Gastroesophageal sphincter (tissue), 4 donors: ENCODE measurements around the gene FOSL2. TPM values are rescaled to one million over a fixed set of nuclear protein-coding genes. Genes with fewer than 3 reads are reported as not detected.

Experiments
- ATAC-seq: fragments of 150-250 bp; one replicate; pipeline ENCODE4 v1.9.1; 2016; ENCODE audit warnings: mild to moderate bottlenecking, moderate library complexity
- H3K27ac ChIP-seq, 4 donors: fragments of 200-600 bp; sonication (generic) in 3 of 4; 1 replicate in 3 of 4; 2 replicates in 1 of 4; pipeline ENCODE4 v1.5.1; 2016 to 2019
- H3K27me3 ChIP-seq: fragments of 200-600 bp; sonication (generic); one replicate; pipeline ENCODE4 v1.5.1; 2019
- H3K36me3 ChIP-seq, 2 donors: fragments of 200-600 bp; sonication (generic); one replicate each; pipeline ENCODE4 v1.5.1; 2019; ENCODE audit warnings: control low read depth in 1 of 2
- H3K4me1 ChIP-seq, 3 donors: fragments of 200-600 bp; sonication (generic); 1 replicate in 2 of 3; 2 replicates in 1 of 3; pipeline ENCODE4 v1.5.1; 2016 to 2019; ENCODE audit warnings: control low read depth in 2 of 3
- H3K4me3 ChIP-seq, 2 donors: fragments of 200-600 bp; sonication (generic); one replicate each; pipeline ENCODE4 v1.5.1; 2019; ENCODE audit warnings: mild to moderate bottlenecking in 1 of 2, moderate library complexity in 1 of 2
- H3K9me3 ChIP-seq, 3 donors: fragments of 200-600 bp; sonication (generic); one replicate each; pipeline ENCODE4 v1.5.1; 2017 to 2019; ENCODE audit warnings: control low read depth in 2 of 3
- EP300 ChIP-seq: sonication (generic); formaldehyde crosslinking; IDR thresholded peaks from one replicate; pipeline ENCODE4 v1.6.1; 2017; ENCODE audit warnings: antibody characterized with exemption, mild to moderate bottlenecking
- POLR2A ChIP-seq, 2 donors: fragments of 450-650 bp; IDR thresholded peaks; one replicate each; pipeline ENCODE4 v1.6.1; 2017; ENCODE audit warnings: antibody characterized with exemption in 2 of 2, mild to moderate bottlenecking in 2 of 2, moderate library complexity in 1 of 2
- POLR2AphosphoS5 ChIP-seq: sonication (generic); formaldehyde crosslinking; IDR thresholded peaks from one replicate; pipeline ENCODE4 v1.6.1; 2017; ENCODE audit warnings: antibody characterized with exemption
- WGBS, 2 donors: methylation state at CpG; one replicate each; pipeline ENCODE4 v1.1.5; 2018; ENCODE audit warnings: low coverage in 1 of 2; 5-methylcytosine and 5-hydroxymethylcytosine counted together
- total RNA-seq, 4 donors: library from RNA; depleted of rRNA; stranded (reverse); fragments of >200 nt; gene quantifications; one replicate each; pipeline ENCODE4 v1.1.0, GENCODE V29; 2016
- TF ChIP-seq, protein P1 (sequence below), 4 experiments: fragments of 200-600 bp in 2 of 4; fragments of 450-650 bp in 2 of 4; sonication (generic) in 1 of 4; IDR thresholded peaks; one replicate each; pipeline ENCODE4 v1.5.1; 2017 to 2019; ENCODE audit warnings: antibody characterized with exemption in 4 of 4, mild to moderate bottlenecking in 2 of 4, moderate library complexity in 2 of 4

The FOSL2 gene
- total RNA-seq, 4 donors from 2014 or later: 75.3 to 152 (median 132) TPM

DNA sequence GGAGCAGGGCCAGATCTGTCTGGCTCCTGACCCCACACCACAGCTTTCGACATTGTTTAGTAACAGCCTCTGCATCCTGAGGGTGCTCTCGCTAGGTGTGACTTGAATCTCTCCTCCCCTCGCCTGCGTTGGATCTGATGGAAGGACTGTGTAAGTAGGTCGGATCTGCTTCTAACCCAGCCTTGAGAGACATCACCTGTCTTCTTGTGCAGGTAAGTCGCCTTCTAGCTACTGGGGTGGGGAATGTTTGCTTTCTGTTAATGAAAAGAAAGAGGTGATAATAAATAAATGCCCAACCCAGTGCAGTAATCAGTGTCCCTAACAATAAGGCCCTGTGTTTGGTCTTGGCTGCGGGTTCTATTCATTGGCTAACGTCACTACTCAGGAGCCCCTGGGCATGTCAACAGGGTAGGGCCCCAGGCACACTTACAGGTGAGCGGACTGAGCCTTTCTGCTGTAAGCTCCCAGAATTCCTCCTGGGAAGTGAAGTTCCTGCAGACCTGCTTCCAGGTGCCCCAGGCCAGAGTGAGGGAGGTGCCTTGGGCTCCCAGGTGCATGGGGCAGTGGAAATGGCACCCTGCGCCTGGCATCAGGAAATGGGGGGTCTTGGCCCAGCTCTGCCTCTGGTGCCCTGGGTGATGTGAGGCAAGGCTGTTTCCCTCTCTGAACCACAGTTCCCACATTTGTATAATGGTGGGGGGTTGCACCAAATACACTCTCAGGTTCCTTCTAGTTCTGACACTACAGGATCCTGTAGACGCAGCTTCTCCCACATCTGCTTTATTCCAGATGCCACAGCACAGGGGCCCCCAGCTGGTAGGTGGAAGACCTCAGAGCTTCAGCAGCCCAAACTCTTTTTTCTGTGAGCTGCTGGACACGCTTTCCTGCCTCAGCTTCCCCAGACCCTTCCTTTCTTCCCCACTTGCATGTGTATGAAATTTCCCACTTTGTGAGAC lies 11.2 kb upstream of the FOSL2 start:
- H3K27me3 ChIP-seq: no peaks in the 10 kb centered on the region
- no peaks in the 10 kb centered on the region for H3K36me3 ChIP-seq
- H3K4me3 ChIP-seq: no peak overlapping the region
- no peaks in the 10 kb centered on the region for H3K4me1 ChIP-seq
- H3K9me3 ChIP-seq: no peaks in the 10 kb centered on the region
- WGBS, 2 donors: 90 to 93% methylated on average over 2 to 10 of the region's 12 CpGs
- ATAC-seq: no peak
- TF ChIP-seq POLR2A (IDR thresholded peaks at IDR 0.05) (no peak), EP300 (no peak)
- TF ChIP-seq, protein P1, sequence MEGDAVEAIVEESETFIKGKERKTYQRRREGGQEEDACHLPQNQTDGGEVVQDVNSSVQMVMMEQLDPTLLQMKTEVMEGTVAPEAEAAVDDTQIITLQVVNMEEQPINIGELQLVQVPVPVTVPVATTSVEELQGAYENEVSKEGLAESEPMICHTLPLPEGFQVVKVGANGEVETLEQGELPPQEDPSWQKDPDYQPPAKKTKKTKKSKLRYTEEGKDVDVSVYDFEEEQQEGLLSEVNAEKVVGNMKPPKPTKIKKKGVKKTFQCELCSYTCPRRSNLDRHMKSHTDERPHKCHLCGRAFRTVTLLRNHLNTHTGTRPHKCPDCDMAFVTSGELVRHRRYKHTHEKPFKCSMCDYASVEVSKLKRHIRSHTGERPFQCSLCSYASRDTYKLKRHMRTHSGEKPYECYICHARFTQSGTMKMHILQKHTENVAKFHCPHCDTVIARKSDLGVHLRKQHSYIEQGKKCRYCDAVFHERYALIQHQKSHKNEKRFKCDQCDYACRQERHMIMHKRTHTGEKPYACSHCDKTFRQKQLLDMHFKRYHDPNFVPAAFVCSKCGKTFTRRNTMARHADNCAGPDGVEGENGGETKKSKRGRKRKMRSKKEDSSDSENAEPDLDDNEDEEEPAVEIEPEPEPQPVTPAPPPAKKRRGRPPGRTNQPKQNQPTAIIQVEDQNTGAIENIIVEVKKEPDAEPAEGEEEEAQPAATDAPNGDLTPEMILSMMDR (IDR thresholded peaks at IDR 0.05): no peak
- H3K27ac ChIP-seq: no peak overlapping the region

DNA sequence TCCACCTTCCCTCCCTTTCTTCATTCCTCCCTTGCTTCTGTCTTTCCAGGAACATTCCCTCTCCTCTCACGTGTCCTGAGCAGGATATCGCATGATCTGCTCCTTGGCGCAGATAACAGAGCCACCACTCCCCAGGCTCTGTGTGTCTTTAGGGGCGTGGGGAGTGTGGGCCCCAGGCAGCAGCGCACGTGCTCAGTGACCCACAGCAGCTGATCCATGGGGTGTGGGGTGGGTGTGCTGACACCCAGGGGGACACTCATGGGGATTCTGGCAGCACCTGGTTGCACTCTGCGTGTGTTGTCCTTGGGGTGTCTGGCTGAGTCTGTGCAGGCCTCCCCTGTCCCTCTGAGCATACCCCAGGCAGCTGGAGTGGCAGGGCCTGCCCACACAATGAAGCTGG lies 9.9 kb upstream of the FOSL2 start:
- no peaks in the 10 kb centered on the region for H3K9me3 ChIP-seq
- no peak for TF ChIP-seq POLR2AphosphoS5
- TF ChIP-seq, protein P1 (IDR thresholded peaks at IDR 0.05): no peak
- TF ChIP-seq EP300: no peak
- no peak for TF ChIP-seq POLR2A (IDR thresholded peaks at IDR 0.05)
- H3K4me3 ChIP-seq: no peak overlapping the region
- H3K4me1 ChIP-seq: no peaks in the 10 kb centered on the region
- WGBS, 2 donors: 100% methylated on average over 3 of the region's 7 CpGs; no CpG with 5 or more reads in 1 of the 2 donors
- no peak overlapping the region for H3K27ac ChIP-seq
- no peak for ATAC-seq
- H3K36me3 ChIP-seq: no peaks in the 10 kb centered on the region
- H3K27me3 ChIP-seq: no peaks in the 10 kb centered on the region

DNA sequence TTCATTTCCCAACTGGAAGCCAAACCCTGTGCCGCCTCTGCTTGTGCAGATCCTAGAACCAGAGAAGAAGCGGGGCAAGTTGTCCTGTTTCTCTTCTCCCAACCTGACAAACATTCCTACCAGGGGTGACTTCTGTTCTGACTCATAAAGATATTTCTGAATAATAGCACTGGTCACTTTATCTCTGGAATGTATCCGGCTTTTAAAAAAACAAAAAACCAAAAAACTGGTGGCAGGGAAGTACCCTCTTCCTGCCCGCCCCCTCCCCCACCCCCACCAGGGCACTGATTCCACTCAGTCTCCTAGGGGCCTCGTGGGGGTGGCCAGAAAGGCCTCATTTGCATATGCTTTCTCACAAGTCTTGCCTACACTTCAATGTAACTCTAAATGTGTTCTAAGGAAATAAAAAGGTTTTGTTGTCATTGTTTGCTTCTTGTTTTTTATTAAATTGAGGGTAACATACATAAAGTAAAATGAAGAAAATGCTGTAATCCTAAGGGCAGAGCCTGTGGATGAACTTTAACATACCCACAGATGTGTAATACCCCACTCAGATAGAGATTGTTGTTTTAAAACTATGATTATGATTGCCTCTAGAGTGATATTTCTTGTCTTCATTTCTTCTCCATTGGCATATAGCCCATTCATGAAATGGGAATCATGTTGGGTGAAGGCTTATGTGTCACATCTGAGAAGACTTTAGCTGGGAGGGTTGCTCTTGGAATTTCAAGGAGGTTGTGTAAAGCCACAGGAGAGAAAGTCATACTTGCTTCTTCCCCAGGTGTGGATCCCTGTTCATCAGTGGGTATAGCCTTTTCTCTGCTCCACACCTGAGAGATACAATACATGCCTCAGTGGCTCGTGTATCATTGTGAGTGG lies 5.3 kb upstream of the FOSL2 start:
- no peaks in the 10 kb centered on the region for H3K36me3 ChIP-seq
- no peak overlapping the region for H3K27ac ChIP-seq
- no peak overlapping the region for H3K4me3 ChIP-seq
- no peak for ATAC-seq
- WGBS, 2 donors: 46 to 94% methylated on average over 2 to 4 of the region's 6 CpGs
- no peaks in the 10 kb centered on the region for H3K9me3 ChIP-seq
- peaks cover 0 to 15% (median 3%) of the 10 kb centered on the region in 3 donors for H3K4me1 ChIP-seq
- no peaks in the 10 kb centered on the region for H3K27me3 ChIP-seq
- TF ChIP-seq POLR2A (IDR thresholded peaks at IDR 0.05) (no peak), POLR2AphosphoS5 (no peak), EP300 (no peak)
- TF ChIP-seq, protein P1 (IDR thresholded peaks at IDR 0.05): no peak

DNA sequence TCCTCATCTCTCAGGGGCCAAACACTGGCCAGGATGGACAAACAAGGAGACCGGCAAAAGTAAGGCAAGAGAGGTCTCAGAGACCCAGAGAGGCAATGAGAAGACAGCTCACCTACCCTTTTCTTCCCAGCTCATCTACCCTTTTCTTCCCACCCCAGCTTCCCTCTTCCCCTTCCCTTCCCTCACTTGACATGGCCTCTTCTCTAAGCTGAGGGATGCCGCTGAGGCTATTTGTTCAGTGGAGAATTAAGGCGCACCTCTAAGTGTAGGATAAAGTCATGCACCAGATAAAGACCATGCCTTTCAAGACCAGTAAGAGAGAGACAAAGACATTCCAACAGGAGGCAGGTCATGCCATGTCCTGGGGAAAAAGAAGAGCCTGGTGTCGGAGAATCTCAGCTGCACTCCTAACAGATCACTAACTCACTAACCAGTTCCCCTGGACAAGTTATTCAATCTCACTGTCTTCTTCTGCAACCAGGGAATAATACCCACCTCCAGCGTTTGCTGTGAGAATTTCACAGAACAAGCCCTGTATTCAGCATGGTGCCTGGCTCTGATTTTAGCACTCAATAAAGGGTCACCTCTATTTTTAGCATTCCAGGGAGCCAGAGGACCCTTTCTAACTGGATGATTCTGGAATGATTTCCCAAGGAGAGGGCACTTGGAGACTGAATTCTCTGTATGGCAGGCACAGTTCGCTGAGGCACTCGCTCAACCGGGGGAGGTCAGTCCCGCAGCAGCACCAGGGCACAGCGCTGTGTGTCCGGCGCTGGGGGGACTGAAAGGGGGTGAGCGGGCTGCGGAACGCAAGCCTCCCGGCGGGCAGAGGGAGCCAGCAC lies 3.0 kb upstream of the FOSL2 start:
- Histone ChIP-seq H3K27me3 (no peaks in the 10 kb centered on the region), H3K36me3 (no peaks in the 10 kb centered on the region), H3K9me3 (no peaks in the 10 kb centered on the region), H3K4me3 (peak overlapping the region; percentile 72 to 87), H3K4me1 (peaks cover 0 to 15% (median 3%) of the 10 kb centered on the region in 3 donors), H3K27ac (peak overlapping the region; percentile 98 to 100 (median 98))
- ATAC-seq: no peak
- TF ChIP-seq, protein P1 (IDR thresholded peaks at IDR 0.05): peak in 1 of 4 experiments; percentile 35
- TF ChIP-seq POLR2AphosphoS5: no peak
- WGBS, 2 donors: 47 to 65% methylated on average over 2 to 3 of the region's 17 CpGs
